Neural cell (in vitro differentiated cells): ENCODE measurements around the gene RNF144A. TPM values are rescaled to one million over a fixed set of nuclear protein-coding genes. Genes with fewer than 3 reads are reported as not detected.

ENCODE experiments used
- H2AFZ ChIP-seq: fragments of 200-600, 300-800 bp; sonication (generic), shearing (Covaris generic); 2 replicates; pipeline ENCODE4 v1.6.0; 2014; ENCODE audit warnings: low read depth, mild to moderate bottlenecking, antibody characterized with exemption, low read length, moderate library complexity
- H3F3A ChIP-seq: fragments of 200-600 bp; shearing (Covaris generic); 2 replicates; pipeline ENCODE4 v1.6.1; 2016; ENCODE audit warnings: mild to moderate bottlenecking, moderate library complexity, mixed read lengths, antibody characterized with exemption, low read length; ENCODE audit not compliant: insufficient read depth, poor library complexity, severe bottlenecking
- H3K27ac ChIP-seq: fragments of 200-600, 300-800 bp; sonication (generic), shearing (Covaris generic); 2 replicates; pipeline ENCODE4 v1.5.1; 2014; ENCODE audit warnings: mild to moderate bottlenecking, low read length, moderate library complexity
- H3K27me3 ChIP-seq: fragments of 300-800, 200-600 bp; sonication (generic), shearing (Covaris generic); 2 replicates; pipeline ENCODE4 v1.6.0; 2014; ENCODE audit warnings: mild to moderate bottlenecking, low read depth, low read length, moderate library complexity; ENCODE audit not compliant: insufficient read depth
- H3K36me3 ChIP-seq: fragments of 300-800, 200-600 bp; sonication (generic), shearing (Covaris generic); 2 replicates; pipeline ENCODE4 v1.5.1; 2014; ENCODE audit warnings: mild to moderate bottlenecking, antibody characterized with exemption, low read length, moderate library complexity; ENCODE audit not compliant: insufficient read depth
- H3K4me2 ChIP-seq: fragments of 300-800, 200-600 bp; sonication (generic), shearing (Covaris generic); 2 replicates; pipeline ENCODE4 v1.6.0; 2014; ENCODE audit warnings: mild to moderate bottlenecking, low read length
- H3K4me3 ChIP-seq: fragments of 300-800, 200-600 bp; sonication (generic), shearing (Covaris generic); 2 replicates; pipeline ENCODE4 v1.5.1; 2014; ENCODE audit warnings: mild to moderate bottlenecking, low read length, moderate library complexity
- H3K79me2 ChIP-seq: fragments of 200-600 bp; shearing (Covaris generic); replicated peaks from 2 replicates; pipeline ENCODE4 v1.6.0; 2014; ENCODE audit warnings: mild to moderate bottlenecking, low read length, moderate library complexity; ENCODE audit not compliant: insufficient read depth
- H3K9ac ChIP-seq: fragments of 300-800, 200-600 bp; sonication (generic), shearing (Covaris generic); 2 replicates; pipeline ENCODE4 v1.6.1; 2016; ENCODE audit warnings: mild to moderate bottlenecking, low read length, mixed read lengths
- H3K9me2 ChIP-seq: fragments of 200-600 bp; shearing (Covaris generic); 2 replicates; pipeline ENCODE4 v1.6.1; 2016; ENCODE audit warnings: mild to moderate bottlenecking, low read length, mixed read lengths; ENCODE audit not compliant: insufficient read depth
- H3K9me3 ChIP-seq: fragments of 200-600, 300-800 bp; sonication (generic), shearing (Covaris generic); 2 replicates; pipeline ENCODE4 v1.6.1; 2016; ENCODE audit warnings: mild to moderate bottlenecking, mixed run types, low read length, moderate library complexity, mixed read lengths
- H4K20me1 ChIP-seq: fragments of 200-600 bp; shearing (Covaris generic); 2 replicates; pipeline ENCODE4 v1.6.1; 2016; ENCODE audit warnings: mild to moderate bottlenecking, mixed run types; ENCODE audit not compliant: insufficient read depth
- CTCF ChIP-seq: fragments of 450-650 bp; IDR thresholded peaks from 2 replicates; pipeline ENCODE4 v1.5.1; 2014; ENCODE audit warnings: antibody characterized with exemption, mild to moderate bottlenecking, moderate library complexity; ENCODE audit not compliant: poor library complexity, severe bottlenecking
- EP300 ChIP-seq: fragments of 450-650 bp; conservative IDR thresholded peaks from 2 replicates; pipeline ENCODE4 v1.6.1; 2014; ENCODE audit warnings: antibody characterized with exemption, mild to moderate bottlenecking, moderate library complexity; ENCODE audit not compliant: poor library complexity, severe bottlenecking
- EZH2 ChIP-seq: fragments of 200-600, 300-800 bp; shearing (Covaris generic), sonication (generic); IDR thresholded peaks from 2 replicates; pipeline ENCODE4 v1.6.1; 2014; ENCODE audit warnings: antibody characterized with exemption, low read length, borderline replicate concordance, mild to moderate bottlenecking; ENCODE audit not compliant: insufficient read depth, poor library complexity, severe bottlenecking
- MXI1 ChIP-seq: fragments of 450-650 bp; conservative IDR thresholded peaks from 2 replicates; pipeline ENCODE4 v1.6.1; 2014; ENCODE audit warnings: antibody characterized with exemption, mild to moderate bottlenecking; ENCODE audit not compliant: poor library complexity, severe bottlenecking
- POLR2AphosphoS5 ChIP-seq: IDR thresholded peaks from 2 replicates; pipeline ENCODE4 v1.6.1; 2012
- RAD21 ChIP-seq: fragments of 450-650 bp; conservative IDR thresholded peaks from 2 replicates; pipeline ENCODE4 v1.6.1; 2014; ENCODE audit warnings: antibody characterized with exemption, mild to moderate bottlenecking, moderate library complexity
- SMC3 ChIP-seq: fragments of 450-650 bp; conservative IDR thresholded peaks from 2 replicates; pipeline ENCODE4 v1.6.1; 2014; ENCODE audit warnings: antibody characterized with exemption, mild to moderate bottlenecking, moderate library complexity; ENCODE audit not compliant: poor library complexity
- TAF1 ChIP-seq: IDR thresholded peaks from 2 replicates; pipeline ENCODE4 v1.6.1; 2012; ENCODE audit warnings: low read depth
- polyA plus RNA-seq: library from polyadenylated mRNA; depleted of rRNA; stranded (reverse); fragments of >200 nt; gene quantifications from 2 replicates; pipeline ENCODE4 v1.2.3, GENCODE V29; 2014
- TF ChIP-seq, protein P1 (sequence below): IDR thresholded peaks from 2 replicates; pipeline ENCODE4 v1.6.1; 2012; ENCODE audit warnings: borderline replicate concordance

RNF144A gene
- polyA plus RNA-seq, 1 donor from 2014 or later: 26.9 TPM

GRCh38 chr2:7071916-7072556 is 154.8 kb downstream of the RNF144A start:
- Histone ChIP-seq H3K79me2 (no peaks in the 10 kb centered on the region), H3K9me3 (no peaks in the 10 kb centered on the region), H3K9me2 (no peaks in the 10 kb centered on the region), H3K9ac (no peak overlapping the region), H3K36me3 (no peaks in the 10 kb centered on the region), H3K27ac (no peak overlapping the region), H4K20me1 (no peaks in the 10 kb centered on the region), H2AFZ (no peak overlapping the region), H3K27me3 (no peaks in the 10 kb centered on the region), H3F3A (no peaks in the 10 kb centered on the region), H3K4me2 (no peak overlapping the region), H3K4me3 (no peak overlapping the region)
- no peak for TF ChIP-seq POLR2AphosphoS5
- TF ChIP-seq SMC3: no peak
- TF ChIP-seq RAD21: no peak
- TF ChIP-seq MXI1: no peak
- TF ChIP-seq TAF1: no peak

DNA sequence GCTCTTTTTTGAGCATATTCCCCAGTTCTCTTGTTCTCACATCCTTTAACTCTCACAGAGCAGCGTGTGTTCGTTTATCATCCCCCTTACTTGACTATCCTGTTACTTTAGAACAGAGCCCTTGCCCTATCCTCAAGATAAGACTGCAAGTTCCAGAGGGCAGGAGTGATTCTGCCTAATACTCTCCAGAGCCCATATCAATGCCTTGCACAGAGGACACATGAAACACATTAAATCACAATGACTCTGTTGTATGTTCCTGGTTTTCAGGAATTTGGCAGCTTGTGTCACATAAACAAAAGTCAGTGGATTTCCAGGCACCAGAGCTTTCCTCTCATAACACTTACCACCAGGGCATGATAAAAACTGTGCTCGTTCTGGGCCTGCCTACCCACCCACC is 156.7 kb downstream of the RNF144A start:
- TF ChIP-seq, protein P1, sequence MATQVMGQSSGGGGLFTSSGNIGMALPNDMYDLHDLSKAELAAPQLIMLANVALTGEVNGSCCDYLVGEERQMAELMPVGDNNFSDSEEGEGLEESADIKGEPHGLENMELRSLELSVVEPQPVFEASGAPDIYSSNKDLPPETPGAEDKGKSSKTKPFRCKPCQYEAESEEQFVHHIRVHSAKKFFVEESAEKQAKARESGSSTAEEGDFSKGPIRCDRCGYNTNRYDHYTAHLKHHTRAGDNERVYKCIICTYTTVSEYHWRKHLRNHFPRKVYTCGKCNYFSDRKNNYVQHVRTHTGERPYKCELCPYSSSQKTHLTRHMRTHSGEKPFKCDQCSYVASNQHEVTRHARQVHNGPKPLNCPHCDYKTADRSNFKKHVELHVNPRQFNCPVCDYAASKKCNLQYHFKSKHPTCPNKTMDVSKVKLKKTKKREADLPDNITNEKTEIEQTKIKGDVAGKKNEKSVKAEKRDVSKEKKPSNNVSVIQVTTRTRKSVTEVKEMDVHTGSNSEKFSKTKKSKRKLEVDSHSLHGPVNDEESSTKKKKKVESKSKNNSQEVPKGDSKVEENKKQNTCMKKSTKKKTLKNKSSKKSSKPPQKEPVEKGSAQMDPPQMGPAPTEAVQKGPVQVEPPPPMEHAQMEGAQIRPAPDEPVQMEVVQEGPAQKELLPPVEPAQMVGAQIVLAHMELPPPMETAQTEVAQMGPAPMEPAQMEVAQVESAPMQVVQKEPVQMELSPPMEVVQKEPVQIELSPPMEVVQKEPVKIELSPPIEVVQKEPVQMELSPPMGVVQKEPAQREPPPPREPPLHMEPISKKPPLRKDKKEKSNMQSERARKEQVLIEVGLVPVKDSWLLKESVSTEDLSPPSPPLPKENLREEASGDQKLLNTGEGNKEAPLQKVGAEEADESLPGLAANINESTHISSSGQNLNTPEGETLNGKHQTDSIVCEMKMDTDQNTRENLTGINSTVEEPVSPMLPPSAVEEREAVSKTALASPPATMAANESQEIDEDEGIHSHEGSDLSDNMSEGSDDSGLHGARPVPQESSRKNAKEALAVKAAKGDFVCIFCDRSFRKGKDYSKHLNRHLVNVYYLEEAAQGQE: no peak
- TF ChIP-seq SMC3: no peak
- no peak for TF ChIP-seq EZH2
- no peak for TF ChIP-seq POLR2AphosphoS5
- TF ChIP-seq CTCF: no peak
- TF ChIP-seq MXI1: no peak
- TF ChIP-seq TAF1: no peak
- TF ChIP-seq RAD21: no peak
- no peak for TF ChIP-seq EP300

More for the DNA sequence above, 156.7 kb downstream of the RNF144A start:
- Histone ChIP-seq H3K27me3 (no peaks in the 10 kb centered on the region), H3K9me2 (no peaks in the 10 kb centered on the region), H3K27ac (no peak overlapping the region), H3K4me3 (no peak overlapping the region), H3K9me3 (no peaks in the 10 kb centered on the region), H3K4me2 (no peak overlapping the region), H3K79me2 (no peaks in the 10 kb centered on the region), H4K20me1 (no peaks in the 10 kb centered on the region), H2AFZ (no peak overlapping the region), H3F3A (no peaks in the 10 kb centered on the region), H3K36me3 (no peaks in the 10 kb centered on the region), H3K9ac (no peak overlapping the region)
